G401 (cell line): Measurements from ENCODE around the gene PTPRG. TPM values are rescaled to one million over a fixed set of nuclear protein-coding genes. Genes with fewer than 3 reads are reported as not detected.
"Not testable (repeated sequence)": the region's sequence is repeated elsewhere in the genome, so short reads cannot be mapped to it uniquely, and the experiment has no call there.

Experiments
- DNase-seq: peaks from one replicate; pipeline ENCODE4 v3.0.0-alpha.2; 2015; ENCODE audit warnings: low spot score
- in situ Hi-C: cut with HindIII; loops from 2 replicates; pipeline ENCODE4 v1.10.0; 2016; ENCODE audit warnings: low sequenced_read_pairs, mixed read lengths
- total RNA-seq: library from RNA; depleted of rRNA; stranded (reverse); fragments of >200 nt; shearing (Covaris generic); gene quantifications from 2 replicates; pipeline ENCODE4 v1.2.3, GENCODE V29; 2014

Gene PTPRG
- total RNA-seq, 1 experiment from 2014 or later, result 1.4 TPM

GRCh38 chr3:61730056-61730455, 168.7 kb downstream of the PTPRG start:
- DNase-seq, result no peak
- in situ Hi-C loops, result no loop called here

DNA sequence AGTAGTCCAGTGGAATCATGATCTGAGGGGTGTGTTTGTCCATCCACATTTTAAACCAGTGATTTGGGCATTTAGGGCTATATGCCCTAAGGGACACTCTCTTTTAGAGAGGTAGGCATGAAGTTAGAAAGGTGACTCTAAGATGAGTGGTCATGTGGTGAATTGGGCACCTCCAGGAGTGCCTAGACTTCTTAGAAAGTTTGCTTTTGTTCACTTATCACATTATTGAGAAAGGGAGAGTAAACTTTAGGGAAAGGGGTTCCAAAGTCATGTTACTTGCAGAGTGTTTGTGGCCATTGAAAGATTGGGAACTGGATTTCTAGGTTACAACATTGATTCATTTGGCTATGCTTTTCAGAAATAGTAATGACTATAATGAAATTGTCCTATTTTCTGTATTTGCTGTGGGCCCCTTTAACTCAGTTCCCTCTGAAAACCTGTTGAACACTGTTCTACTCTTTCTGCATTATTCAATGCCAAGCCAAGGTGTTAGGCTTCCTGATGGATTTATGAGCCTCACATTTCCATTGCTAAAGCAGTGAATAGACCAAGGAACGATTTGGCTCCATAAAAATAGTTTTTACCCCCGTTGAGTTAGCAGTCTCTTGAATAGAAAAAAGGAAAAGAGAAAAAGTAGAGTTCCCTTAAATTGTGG, 169.3 kb downstream of the PTPRG start:
- in situ Hi-C loops, result no loop called here
- no peak for DNase-seq

GRCh38 chr3:61733000-61733399, 171.6 kb downstream of the PTPRG start:
- in situ Hi-C loops, result no loop called here

DNA sequence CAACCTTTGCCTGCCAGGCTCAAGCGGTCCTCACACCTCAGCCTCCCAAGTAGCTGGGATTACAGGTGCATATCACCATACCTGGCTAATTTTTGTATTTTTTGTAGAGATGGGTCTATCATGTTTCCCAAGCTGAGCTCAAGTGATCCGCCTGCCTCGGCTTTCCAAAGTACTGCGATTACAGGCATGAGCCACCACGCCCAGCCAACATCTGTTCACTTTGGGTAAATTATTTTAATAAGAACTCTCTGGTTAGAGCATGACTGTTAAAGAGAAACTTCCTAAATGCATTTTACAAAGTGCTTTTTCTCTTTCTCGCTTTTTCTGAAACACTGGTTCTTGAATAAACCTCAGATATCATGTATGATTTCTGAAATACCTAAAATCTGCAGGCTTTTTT, 172.5 kb downstream of the PTPRG start:
- in situ Hi-C loops, result no loop called here
- DNase-seq, result no peak

More at GRCh38 chr3:61733000-61733399, 171.6 kb downstream of the PTPRG start:
- no peak for DNase-seq

DNA sequence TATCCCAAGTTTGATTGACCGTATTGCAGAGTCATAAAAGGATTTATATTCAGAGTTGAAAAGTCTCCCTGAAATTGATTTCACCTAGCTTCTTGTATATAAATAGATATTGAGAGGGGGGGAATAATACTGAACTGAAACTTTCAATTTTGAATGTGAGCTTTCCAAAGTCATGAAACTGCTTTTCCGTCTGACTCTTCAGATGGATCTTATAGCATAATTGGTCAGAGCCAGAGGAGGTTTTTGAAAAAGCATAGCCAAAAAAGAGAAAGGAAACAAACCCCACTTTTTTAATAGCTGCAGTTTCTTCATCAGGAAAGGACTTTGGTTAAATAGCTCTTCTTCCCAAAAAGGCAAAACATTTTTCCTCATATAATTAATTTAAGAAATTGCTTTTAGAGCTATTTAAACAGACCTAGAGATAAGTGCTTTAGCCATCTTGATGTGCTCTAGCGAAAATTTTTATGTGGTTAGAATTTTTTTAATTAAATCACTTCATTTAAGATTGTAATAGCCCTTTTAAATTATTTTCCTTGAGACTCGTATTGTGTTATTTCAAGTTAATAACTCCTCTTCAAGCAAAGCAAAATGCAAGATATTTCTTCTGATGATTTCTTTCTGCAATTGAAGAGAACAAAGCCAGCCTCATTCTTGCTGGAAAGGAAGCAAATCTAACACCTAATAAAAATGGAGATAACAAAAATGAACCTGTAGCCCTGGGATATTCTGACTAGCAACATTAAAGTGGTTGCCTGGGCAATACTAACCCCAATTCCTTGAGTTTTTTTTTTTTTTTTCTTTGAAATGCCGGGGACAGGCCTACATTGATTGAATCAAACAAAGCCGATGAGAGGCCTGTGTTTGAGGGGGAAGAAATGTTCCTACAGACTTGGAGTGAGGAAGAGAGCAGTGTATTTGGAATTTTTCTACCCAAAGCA, 173.6 kb downstream of the PTPRG start:
- no peak for DNase-seq
- in situ Hi-C loops, result no loop called here

GRCh38 chr3:61736506-61736905, 175.1 kb downstream of the PTPRG start:
- in situ Hi-C loops, result no loop called here

DNA sequence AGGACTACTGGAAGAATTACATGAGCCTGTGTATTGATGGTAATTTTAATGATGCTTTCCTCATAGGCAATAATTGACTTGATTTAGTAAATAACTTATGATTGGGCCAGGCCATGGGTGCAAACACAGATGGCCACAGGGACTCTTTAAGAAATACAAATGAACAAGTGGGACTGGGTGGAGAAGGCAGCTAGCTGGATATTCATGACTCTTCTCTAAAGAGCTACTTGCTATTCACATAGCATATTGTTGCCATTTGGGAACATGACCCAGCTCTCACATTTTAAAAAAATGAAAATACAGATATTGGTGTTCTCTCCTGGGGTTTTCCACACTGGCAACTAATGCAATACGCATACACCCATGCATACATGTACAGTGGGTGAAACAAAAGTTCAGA, 178.3 kb downstream of the PTPRG start:
- no peak for DNase-seq
- in situ Hi-C loops, result no loop called here

More at GRCh38 chr3:61736506-61736905, 175.1 kb downstream of the PTPRG start:
- DNase-seq, result no peak

DNA sequence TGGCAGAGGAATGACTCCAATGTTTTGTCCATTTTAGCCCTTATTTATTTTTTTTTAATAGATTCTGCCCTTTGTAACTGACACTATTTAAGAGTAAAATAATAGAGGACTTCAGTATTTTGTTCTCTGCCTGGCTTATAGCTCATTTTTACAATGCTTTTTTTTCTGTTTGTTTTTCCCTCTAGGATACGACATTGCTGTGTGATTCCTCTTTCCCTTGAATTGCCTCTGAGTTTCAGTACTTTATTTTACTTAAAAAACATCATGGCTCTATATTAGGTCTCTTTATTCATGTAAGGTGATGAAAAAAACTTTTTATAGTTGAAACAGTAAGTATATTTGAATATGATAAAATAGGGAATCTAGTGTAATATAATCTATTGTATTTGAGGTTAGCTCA, 179.1 kb downstream of the PTPRG start:
- no peak for DNase-seq
- in situ Hi-C loops, result no loop called here

- no peak for DNase-seq
Measured at GRCh38 chr3:61741551-61741950, 180.2 kb downstream of the PTPRG start.

GRCh38 chr3:61742006-61742405, 180.6 kb downstream of the PTPRG start:
- in situ Hi-C loops, result no loop called here
- DNase-seq, result no peak

More at GRCh38 chr3:61741551-61741950, 180.2 kb downstream of the PTPRG start:
- in situ Hi-C loops, result no loop called here

GRCh38 chr3:61743067-61743466, 181.7 kb downstream of the PTPRG start:
- DNase-seq, result no peak
- in situ Hi-C loops, result no loop called here

DNA sequence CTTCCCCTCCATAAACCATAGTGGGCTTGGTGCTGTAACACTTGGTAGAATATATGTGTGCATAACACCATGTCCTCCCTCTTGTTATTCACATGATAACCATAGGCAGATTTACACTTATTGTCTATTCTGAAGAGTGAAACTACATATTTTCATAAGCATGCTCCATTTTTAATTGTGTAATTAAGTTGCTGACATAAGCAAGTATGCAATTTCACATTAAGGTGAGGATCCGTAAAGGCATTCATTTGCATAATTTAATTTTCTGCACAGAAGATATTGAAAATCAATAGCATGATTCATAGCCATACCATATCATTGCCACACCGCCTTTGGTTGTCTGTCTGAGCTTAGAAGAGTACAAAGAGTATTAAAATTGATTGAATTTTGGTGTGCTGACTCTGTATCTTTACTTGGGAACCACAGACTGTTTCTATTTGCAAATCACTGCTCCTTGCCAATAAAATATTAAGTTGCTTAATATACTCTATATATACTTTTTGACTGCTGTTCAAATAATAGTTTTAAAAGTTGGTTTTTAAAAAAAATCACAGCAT, 182.4 kb downstream of the PTPRG start:
- DNase-seq, result no peak
- in situ Hi-C loops, result no loop called here

DNA sequence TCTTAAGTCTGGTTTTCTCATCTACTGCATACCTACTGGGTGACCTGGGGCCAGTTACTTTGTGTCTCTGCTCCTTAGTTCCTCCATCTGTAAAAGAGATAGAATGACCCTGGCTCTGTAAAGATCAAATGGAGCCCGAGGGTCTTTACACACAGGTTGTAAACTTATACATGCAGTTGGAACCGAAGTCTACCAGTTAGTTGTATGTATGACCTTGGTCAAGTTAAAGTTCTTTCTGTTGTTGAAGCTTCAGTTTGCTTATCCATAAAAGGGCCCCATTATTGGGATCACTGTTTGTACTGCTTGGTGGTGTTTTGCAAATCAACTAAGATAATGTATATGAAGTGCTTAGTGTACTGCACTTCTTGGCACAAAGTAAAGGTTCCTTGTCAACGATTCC, 186.9 kb downstream of the PTPRG start:
- in situ Hi-C loops, result no loop called here
- DNase-seq, result no peak

- in situ Hi-C loops, result no loop called here
- no peak for DNase-seq
Measured at GRCh38 chr3:61750766-61751165, 189.4 kb downstream of the PTPRG start.

DNA sequence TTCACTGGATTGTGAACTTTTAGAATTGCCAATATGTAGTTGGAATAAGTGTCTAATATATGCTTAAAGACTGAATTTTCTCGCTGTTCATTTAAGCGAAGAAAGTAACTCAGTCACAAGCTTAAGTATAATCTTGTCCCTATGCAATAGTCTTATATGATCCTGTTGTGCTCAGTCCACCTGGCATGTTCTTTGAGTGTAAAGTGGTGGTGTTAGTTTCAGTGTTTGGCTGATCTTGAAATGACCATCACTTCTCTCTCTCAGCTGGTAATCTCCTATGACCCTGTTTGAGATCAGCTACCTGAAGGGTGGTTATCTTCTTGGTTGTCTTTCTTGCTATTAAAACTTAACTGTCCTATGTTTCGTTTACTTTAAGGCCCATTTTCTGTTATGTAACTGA, 197.5 kb downstream of the PTPRG start:
- in situ Hi-C loops, result no loop called here

DNA sequence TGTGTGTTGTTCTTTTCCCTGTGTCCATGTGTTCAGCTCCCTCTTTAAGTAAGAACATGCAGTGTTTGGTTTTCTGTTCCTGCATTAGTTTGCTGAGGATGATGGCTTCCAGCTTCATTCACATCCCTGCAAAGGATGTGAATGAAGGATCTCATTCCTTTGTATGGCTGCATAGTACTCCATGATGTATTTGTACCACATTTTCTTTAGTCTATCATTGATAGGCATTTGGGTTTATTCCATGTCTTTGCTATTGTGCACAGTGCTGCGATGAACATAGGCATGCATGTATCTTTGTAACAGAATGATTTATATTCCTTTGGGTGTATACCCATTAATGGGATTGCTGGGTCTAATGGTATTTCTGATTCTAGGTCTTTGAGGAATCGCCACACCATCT, 199.4 kb downstream of the PTPRG start:
- DNase-seq, in situ Hi-C loops: not testable (repeated sequence)

More for the DNA sequence above, 197.5 kb downstream of the PTPRG start:
- no peak for DNase-seq

DNA sequence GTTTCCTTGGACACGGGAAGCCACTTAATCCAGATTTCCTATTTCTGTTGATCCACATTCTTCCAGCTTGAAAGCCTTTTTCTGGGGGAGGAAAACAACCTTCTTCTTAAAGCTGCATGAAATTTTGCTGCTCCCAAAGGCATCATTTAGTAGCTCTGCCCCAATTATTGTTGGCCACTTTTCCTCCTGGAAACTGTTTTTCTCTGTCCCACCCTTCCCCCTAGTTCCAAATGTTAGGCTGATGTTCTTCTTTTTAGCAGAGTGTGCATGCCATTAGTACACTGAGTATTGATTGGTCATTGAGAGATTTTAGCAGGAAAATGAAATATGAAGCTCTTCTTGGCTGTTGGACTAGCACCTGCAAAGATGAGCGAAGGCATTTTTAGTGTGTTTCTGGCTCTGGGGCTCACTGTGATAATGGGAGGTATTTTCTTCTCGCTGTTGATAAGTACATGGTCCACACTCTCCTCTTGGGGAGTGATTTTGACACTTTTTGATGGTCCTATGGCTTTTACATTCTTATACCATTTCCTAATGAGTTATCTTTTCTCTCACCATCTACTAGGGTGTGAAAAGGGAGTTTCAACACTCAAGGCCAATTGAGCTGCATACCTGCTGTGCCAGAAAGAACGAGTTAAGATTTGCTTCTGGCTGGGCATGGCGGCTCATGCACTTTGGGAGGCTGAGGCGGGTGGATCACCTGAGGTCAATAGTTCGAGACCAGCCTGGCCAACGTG, 200.5 kb downstream of the PTPRG start:
- no peak for DNase-seq
- in situ Hi-C loops, result no loop called here

GRCh38 chr3:61765157-61765876, 203.9 kb downstream of the PTPRG start:
- no peak for DNase-seq
- in situ Hi-C loops, result no loop called here
